Suprapubic skin (tissue), 4 donors: ENCODE data around the gene DIABLO.

Experiments used
- CTCF ChIP-seq, 2 donors: fragments of 200-600 bp in 1 of 2; fragments of 450-650 bp in 1 of 2; sonication (generic) in 1 of 2; IDR thresholded peaks; one replicate each; pipeline ENCODE4 v1.5.1; 2016 to 2019; ENCODE audit warnings: antibody characterized with exemption in 2 of 2, mild to moderate bottlenecking in 1 of 2, moderate library complexity in 1 of 2
- POLR2A ChIP-seq, 2 donors: fragments of 450-650 bp; IDR thresholded peaks; one replicate each; pipeline ENCODE4 v1.6.1; 2017; ENCODE audit warnings: antibody characterized with exemption in 2 of 2, mild to moderate bottlenecking in 2 of 2, moderate library complexity in 2 of 2
- POLR2AphosphoS5 ChIP-seq, 3 donors: sonication (generic); formaldehyde crosslinking; IDR thresholded peaks; one replicate each; pipeline ENCODE4 v1.6.1; 2017; ENCODE audit warnings: antibody characterized with exemption in 3 of 3

GRCh38 chr12:122184517-122184916 lies 41.3 kb downstream of the DIABLO start:
- no peak for TF ChIP-seq POLR2AphosphoS5 (IDR thresholded peaks at IDR 0.05)
- TF ChIP-seq CTCF (IDR thresholded peaks at IDR 0.05), result no peak
- TF ChIP-seq POLR2A (IDR thresholded peaks at IDR 0.05), result no peak
